GM18870 (cell line): Measurements from ENCODE around the gene RNF123.

ENCODE experiments used
- ATAC-seq: cut with Tn5 transposase; IDR thresholded peaks from one replicate; pipeline ENCODE4 v1.9.1; 2021; ENCODE audit warnings: moderate library complexity; ENCODE audit not compliant: unreplicated experiment

Gene RNF123

GRCh38 chr3:49657208-49657915 lies 32.0 kb upstream of the RNF123 start:
- ATAC-seq = no peak

GRCh38 chr3:49658711-49659110 lies 30.6 kb upstream of the RNF123 start:
- no peak for ATAC-seq

- ATAC-seq = no peak
Observed at GRCh38 chr3:49659756-49660155, 29.6 kb upstream of the RNF123 start.

GRCh38 chr3:49661281-49661680 lies 28.1 kb upstream of the RNF123 start:
- no peak for ATAC-seq

GRCh38 chr3:49662021-49662420 lies 27.3 kb upstream of the RNF123 start:
- ATAC-seq = no peak

- ATAC-seq = no peak
Observed at GRCh38 chr3:49662720-49663413, 26.5 kb upstream of the RNF123 start.

- ATAC-seq = no peak
Observed at GRCh38 chr3:49663831-49664230, 25.5 kb upstream of the RNF123 start.

- no peak for ATAC-seq
Observed at GRCh38 chr3:49664300-49664699, 25.1 kb upstream of the RNF123 start.

- ATAC-seq = no peak
Observed at GRCh38 chr3:49665822-49666519, 23.4 kb upstream of the RNF123 start.

GRCh38 chr3:49666592-49666991 lies 22.8 kb upstream of the RNF123 start:
- no peak for ATAC-seq

- ATAC-seq = no peak
Observed at GRCh38 chr3:49667701-49668413, 21.5 kb upstream of the RNF123 start.

GRCh38 chr3:49668414-49668797 lies 21.0 kb upstream of the RNF123 start:
- no peak for ATAC-seq

- ATAC-seq = no peak
Observed at GRCh38 chr3:49668861-49669260, 20.5 kb upstream of the RNF123 start.

GRCh38 chr3:49669352-49669751 lies 20.0 kb upstream of the RNF123 start:
- ATAC-seq = no peak

- ATAC-seq = no peak
Observed at GRCh38 chr3:49670940-49671290, 18.4 kb upstream of the RNF123 start.

GRCh38 chr3:49671291-49672288 lies 17.8 kb upstream of the RNF123 start:
- ATAC-seq = no peak

GRCh38 chr3:49673121-49673714 lies 16.1 kb upstream of the RNF123 start:
- ATAC-seq = no peak

GRCh38 chr3:49673715-49674496 lies 15.5 kb upstream of the RNF123 start, which contains the start of gene APEH:
Gene APEH, plus strand, starts transcription at chr3:49674351. Its CDS starts 51 bp downstream, at chr3:49674402.
- peak; percentile 70 for ATAC-seq

- ATAC-seq = peak; percentile 25
Observed at GRCh38 chr3:49674497-49674983, 14.8 kb upstream of the RNF123 start.
